Smooth muscle cell (in vitro differentiated cells): ENCODE results near the gene HCK. TPM values are rescaled to one million over a fixed set of nuclear protein-coding genes. Genes with fewer than 3 reads are reported as not detected.

Experiments
- DNase-seq: peaks from one replicate; lab custom pipeline; 2025; ENCODE audit not compliant: unreplicated experiment; lab: John Stamatoyannopoulos, UW
- H2AFZ ChIP-seq: fragments of 200-600 bp; sonication (generic); 2 replicates; pipeline ENCODE4 v1.6.0; 2016; ENCODE audit warnings: antibody characterized with exemption, low read depth, mild to moderate bottlenecking
- H3F3A ChIP-seq: fragments of 200-600 bp; sonication (generic); 2 replicates; pipeline ENCODE4 v1.6.0; 2017; ENCODE audit warnings: antibody characterized with exemption, low read depth
- H3K27ac ChIP-seq: fragments of 200-600 bp; sonication (generic); 2 replicates; pipeline ENCODE4 v1.5.1; 2016; ENCODE audit warnings: low read depth, mild to moderate bottlenecking
- H3K27me3 ChIP-seq: fragments of 200-600 bp; sonication (generic); 2 replicates; pipeline ENCODE4 v1.6.1; 2016; ENCODE audit warnings: low read depth, mild to moderate bottlenecking
- H3K36me3 ChIP-seq: fragments of 200-600 bp; sonication (generic); 2 replicates; pipeline ENCODE4 v1.5.1; 2016; ENCODE audit warnings: low read depth
- H3K4me1 ChIP-seq: fragments of 200-600 bp; sonication (generic); 2 replicates; pipeline ENCODE4 v1.5.1; 2016; ENCODE audit warnings: low read depth
- H3K4me2 ChIP-seq: fragments of 200-600 bp; sonication (generic); 2 replicates; pipeline ENCODE4 v1.6.0; 2016; ENCODE audit warnings: mild to moderate bottlenecking
- H3K4me3 ChIP-seq: fragments of 200-600 bp; sonication (generic); 2 replicates; pipeline ENCODE4 v1.5.1; 2016; ENCODE audit warnings: mild to moderate bottlenecking
- H3K79me2 ChIP-seq: fragments of 200-600 bp; sonication (generic); 2 replicates; pipeline ENCODE4 v1.6.0; 2016; ENCODE audit warnings: low read depth, mild to moderate bottlenecking
- H3K9ac ChIP-seq: fragments of 200-600 bp; sonication (generic); 2 replicates; pipeline ENCODE4 v1.6.0; 2016; ENCODE audit warnings: low read depth
- H3K9me3 ChIP-seq: fragments of 200-600 bp; sonication (generic); replicated peaks from 2 replicates; pipeline ENCODE4 v1.5.1; 2016; ENCODE audit warnings: low read depth
- H4K20me1 ChIP-seq: fragments of 200-600 bp; sonication (generic); 2 replicates; pipeline ENCODE4 v1.6.0; 2016; ENCODE audit warnings: low read depth
- CTCF ChIP-seq: fragments of 200-600 bp; sonication (generic); IDR thresholded peaks from 2 replicates; pipeline ENCODE4 v1.5.1; 2017; ENCODE audit warnings: borderline replicate concordance, mild to moderate bottlenecking, antibody characterized with exemption; ENCODE audit not compliant: insufficient read depth, poor library complexity, severe bottlenecking
- WGBS: methylation state at CpG from one replicate; pipeline ENCODE4 v1.1.7; 2016; ENCODE audit warnings: low lambda C conversion rate; 5-methylcytosine and 5-hydroxymethylcytosine counted together
- polyA plus RNA-seq: library from polyadenylated mRNA; unstranded; fragments of >200 nt; fragmentation: Nextera tagmentation; extraction: Ambion mirVana; gene quantifications from 2 replicates; pipeline ENCODE4 v1.2.1, GENCODE V29; 2016
- total RNA-seq: library from RNA; depleted of rRNA; stranded (reverse); fragments of >200 nt; gene quantifications from 2 replicates; pipeline ENCODE4 v1.2.3, GENCODE V29; 2014

The HCK gene
- total and polyA plus RNA-seq, 2 experiments from 2014 or later = 2.0 to 2.4 TPM

DNA sequence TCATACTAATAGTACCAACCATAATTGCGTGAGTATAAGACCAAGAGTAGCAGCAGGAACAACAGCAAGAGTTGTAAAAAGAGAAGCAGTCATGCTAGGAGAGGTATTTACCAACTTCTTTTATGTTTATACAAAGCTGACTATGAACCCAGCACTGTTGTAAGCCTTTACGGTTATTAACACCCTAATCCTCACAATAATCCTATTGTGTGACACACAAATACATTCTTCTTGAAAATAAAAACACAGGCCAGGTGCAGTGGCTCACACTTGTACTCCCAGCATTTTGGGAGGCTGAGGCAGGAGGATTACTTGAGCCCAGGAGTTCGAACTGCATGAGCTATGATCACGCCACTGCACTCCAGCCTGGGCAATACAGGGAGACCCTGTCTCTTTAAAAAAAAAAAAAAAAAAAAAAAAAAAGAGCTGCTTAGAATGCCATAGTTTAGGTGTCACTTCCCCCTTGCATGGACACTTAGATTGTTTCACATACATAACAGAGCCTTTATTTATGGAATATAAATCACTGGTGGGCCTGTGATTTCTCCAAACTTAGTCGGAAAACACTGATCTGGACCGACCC lies 20.2 kb downstream of the HCK start:
- peaks cover 29% of the 10 kb centered on the region for H3K27me3 ChIP-seq
- no peak overlapping the region for H3K9ac ChIP-seq
- no peaks in the 10 kb centered on the region for H4K20me1 ChIP-seq
- H3K4me3 ChIP-seq = no peak overlapping the region
- H2AFZ ChIP-seq = no peak overlapping the region
- H3K4me2 ChIP-seq = no peak overlapping the region
- no peaks in the 10 kb centered on the region for H3F3A ChIP-seq
- WGBS = 83% methylated on average over 6 of the region's 6 CpGs
- no peaks in the 10 kb centered on the region for H3K36me3 ChIP-seq
- no peak for TF ChIP-seq CTCF
- H3K9me3 ChIP-seq = no peaks in the 10 kb centered on the region
- no peaks in the 10 kb centered on the region for H3K79me2 ChIP-seq
- no peak for DNase-seq
- no peak overlapping the region for H3K27ac ChIP-seq
- H3K4me1 ChIP-seq = peaks cover 5% of the 10 kb centered on the region

DNA sequence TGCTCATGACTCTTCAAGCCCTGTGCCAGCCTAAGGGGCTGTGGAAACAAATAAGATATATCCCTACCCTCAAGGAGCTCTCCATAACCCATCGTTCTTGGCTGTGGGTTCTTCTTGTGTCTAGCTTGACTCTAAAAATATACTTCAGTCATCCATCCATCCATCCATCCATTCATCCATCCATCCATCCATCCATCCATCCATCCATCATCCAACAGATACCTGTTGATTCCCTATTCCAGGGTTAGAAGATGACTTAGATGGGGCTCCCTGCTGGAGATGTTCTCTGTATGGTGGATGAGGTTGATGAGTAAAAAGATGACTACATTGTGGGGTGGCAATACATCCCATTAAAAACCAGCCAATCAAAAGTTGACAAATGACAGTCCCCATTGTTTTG lies 23.5 kb downstream of the HCK start:
- Histone ChIP-seq H3K4me2 (no peak overlapping the region), H3K9ac (no peak overlapping the region), H3K4me1 (peaks cover 5% of the 10 kb centered on the region), H2AFZ (no peak overlapping the region), H4K20me1 (no peaks in the 10 kb centered on the region), H3K36me3 (no peaks in the 10 kb centered on the region), H3K27ac (no peak overlapping the region), H3F3A (no peaks in the 10 kb centered on the region), H3K4me3 (no peak overlapping the region), H3K27me3 (peaks cover 38% of the 10 kb centered on the region), H3K79me2 (no peaks in the 10 kb centered on the region), H3K9me3 (no peaks in the 10 kb centered on the region)
- DNase-seq = no peak
- 90% methylated on average over 1 of the region's 1 CpG for WGBS
- no peak for TF ChIP-seq CTCF

- Histone ChIP-seq H3K27ac (no peak overlapping the region), H3K4me3 (no peak overlapping the region), H3K9me3 (no peaks in the 10 kb centered on the region), H3K4me2 (no peak overlapping the region), H3K36me3 (no peaks in the 10 kb centered on the region), H3K79me2 (no peaks in the 10 kb centered on the region), H2AFZ (no peak overlapping the region), H3K4me1 (no peaks in the 10 kb centered on the region), H3K27me3 (peaks cover 38% of the 10 kb centered on the region), H3K9ac (no peak overlapping the region), H3F3A (no peaks in the 10 kb centered on the region), H4K20me1 (no peaks in the 10 kb centered on the region)
- DNase-seq = no peak
- WGBS = 86% methylated on average over 4 of the region's 4 CpGs
- TF ChIP-seq CTCF = no peak
Observed at GRCh38 chr20:32077190-32077589, 25.1 kb downstream of the HCK start.

- no peaks in the 10 kb centered on the region for H3K79me2 ChIP-seq
- DNase-seq = no peak
- H3K27ac ChIP-seq = no peak overlapping the region
- H3K9ac ChIP-seq = no peak overlapping the region
- H3K4me2 ChIP-seq = no peak overlapping the region
- H3K36me3 ChIP-seq = no peaks in the 10 kb centered on the region
- no peak overlapping the region for H3K4me3 ChIP-seq
- TF ChIP-seq CTCF = no peak
- no peaks in the 10 kb centered on the region for H3K9me3 ChIP-seq
- H2AFZ ChIP-seq = no peak overlapping the region
- H3F3A ChIP-seq = no peaks in the 10 kb centered on the region
- peaks cover 42% of the 10 kb centered on the region for H3K27me3 ChIP-seq
- H3K4me1 ChIP-seq = no peaks in the 10 kb centered on the region
- H4K20me1 ChIP-seq = no peaks in the 10 kb centered on the region
- WGBS = 77% methylated on average over 5 of the region's 5 CpGs
Observed at GRCh38 chr20:32078322-32078721, 26.3 kb downstream of the HCK start.
